ENCODE data around the gene TNFRSF14.

DNA sequence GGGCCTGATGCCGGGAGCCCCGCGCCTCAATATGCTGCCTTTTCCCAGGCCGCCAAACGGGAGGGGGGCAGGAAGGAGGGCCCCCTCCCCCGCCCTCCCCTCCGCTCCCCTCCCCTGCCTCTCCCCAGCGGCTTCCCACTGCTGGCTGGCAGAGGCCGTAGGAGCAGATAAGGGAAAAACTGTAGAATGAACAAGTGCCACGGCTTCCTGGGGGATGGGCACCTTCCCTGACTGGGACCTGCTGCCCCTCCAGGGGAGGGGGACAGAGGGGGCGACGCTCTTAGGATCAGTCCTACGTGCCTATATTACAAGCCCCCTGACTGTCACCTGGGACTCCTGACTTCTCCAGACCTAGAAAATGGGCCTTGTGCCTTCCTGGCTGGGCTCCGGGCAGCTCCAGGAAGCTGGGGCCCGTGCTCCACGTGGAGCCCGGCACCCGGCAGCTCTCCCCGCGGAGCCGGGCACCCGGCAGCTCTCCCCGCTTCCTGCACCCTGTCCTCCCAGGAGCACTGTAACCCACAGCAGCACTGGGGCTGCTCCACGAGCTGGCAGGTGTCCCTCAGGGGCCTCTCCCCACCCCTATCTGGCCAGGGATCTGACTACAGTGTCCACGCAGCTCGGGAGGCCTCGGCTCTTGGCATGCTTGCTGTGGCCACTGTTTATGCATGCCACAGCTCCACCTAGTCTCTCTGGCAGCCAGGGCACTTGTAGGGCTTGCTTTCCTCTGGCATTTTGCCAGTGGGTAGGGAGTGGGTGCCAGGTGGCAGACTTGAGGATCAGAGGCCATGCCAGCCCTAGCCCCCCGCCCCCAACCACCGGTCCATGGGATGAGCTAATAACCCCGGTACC, 25.4 kb upstream of the TNFRSF14 start:
- TF ChIP-seq, protein P1, sequence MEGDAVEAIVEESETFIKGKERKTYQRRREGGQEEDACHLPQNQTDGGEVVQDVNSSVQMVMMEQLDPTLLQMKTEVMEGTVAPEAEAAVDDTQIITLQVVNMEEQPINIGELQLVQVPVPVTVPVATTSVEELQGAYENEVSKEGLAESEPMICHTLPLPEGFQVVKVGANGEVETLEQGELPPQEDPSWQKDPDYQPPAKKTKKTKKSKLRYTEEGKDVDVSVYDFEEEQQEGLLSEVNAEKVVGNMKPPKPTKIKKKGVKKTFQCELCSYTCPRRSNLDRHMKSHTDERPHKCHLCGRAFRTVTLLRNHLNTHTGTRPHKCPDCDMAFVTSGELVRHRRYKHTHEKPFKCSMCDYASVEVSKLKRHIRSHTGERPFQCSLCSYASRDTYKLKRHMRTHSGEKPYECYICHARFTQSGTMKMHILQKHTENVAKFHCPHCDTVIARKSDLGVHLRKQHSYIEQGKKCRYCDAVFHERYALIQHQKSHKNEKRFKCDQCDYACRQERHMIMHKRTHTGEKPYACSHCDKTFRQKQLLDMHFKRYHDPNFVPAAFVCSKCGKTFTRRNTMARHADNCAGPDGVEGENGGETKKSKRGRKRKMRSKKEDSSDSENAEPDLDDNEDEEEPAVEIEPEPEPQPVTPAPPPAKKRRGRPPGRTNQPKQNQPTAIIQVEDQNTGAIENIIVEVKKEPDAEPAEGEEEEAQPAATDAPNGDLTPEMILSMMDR (IDR thresholded peaks at IDR 0.05) = no peak
- TF ChIP-seq POLR2A (IDR thresholded peaks at IDR 0.05) = no peak

All from lower leg skin (tissue), 3 donors.